Muscle layer of colon (tissue), 2 donors: ENCODE results near the gene MAML3.
"Not testable (repeated sequence)": the region's sequence is repeated elsewhere in the genome, so short reads cannot be mapped to it uniquely, and the experiment has no call there.

Source experiments
- H3K27ac ChIP-seq: one replicate; pipeline ENCODE4 v1.7.0; 2013; ENCODE audit warnings: low read depth, mild to moderate bottlenecking, low read length, moderate library complexity
- H3K27me3 ChIP-seq, 2 donors: one replicate each; pipeline ENCODE4 v1.7.0; 2013; ENCODE audit warnings: low read length in 2 of 2, mild to moderate bottlenecking in 2 of 2; ENCODE audit not compliant: insufficient read depth in 2 of 2, control insufficient read depth in 1 of 2
- H3K36me3 ChIP-seq: one replicate; pipeline ENCODE4 v1.7.0; 2013; ENCODE audit warnings: mild to moderate bottlenecking, low read length; ENCODE audit not compliant: insufficient read depth
- H3K4me1 ChIP-seq: one replicate; pipeline ENCODE4 v1.7.0; 2013; ENCODE audit warnings: mild to moderate bottlenecking, low read length; ENCODE audit not compliant: insufficient read depth
- H3K4me3 ChIP-seq, 2 donors: one replicate each; pipeline ENCODE4 v1.7.0; 2013; ENCODE audit warnings: low read length in 2 of 2, low read depth in 1 of 2, mild to moderate bottlenecking in 1 of 2, moderate library complexity in 1 of 2
- H3K9ac ChIP-seq: one replicate; pipeline ENCODE4 v1.7.0; 2013; ENCODE audit warnings: low read length
- H3K9me3 ChIP-seq: one replicate; pipeline ENCODE4 v1.7.0; 2013; ENCODE audit warnings: mild to moderate bottlenecking, low read length
- donor health status: abdominal sarcoma.
- donor health status: Adenocarcinoma of cecum.

The MAML3 gene

GRCh38 chr4:139710073-139710472 lies 443.9 kb downstream of the MAML3 start:
- H3K27me3 ChIP-seq = no peaks in the 10 kb centered on the region
- peaks cover 5% of the 10 kb centered on the region for H3K36me3 ChIP-seq
- peaks cover 24% of the 10 kb centered on the region for H3K4me1 ChIP-seq
- no peaks in the 10 kb centered on the region for H3K9me3 ChIP-seq
- no peak overlapping the region for H3K27ac ChIP-seq
- no peak overlapping the region for H3K9ac ChIP-seq
- H3K4me3 ChIP-seq = no peak overlapping the region

- Histone ChIP-seq H3K27ac (no peak overlapping the region), H3K9ac (no peak overlapping the region), H3K4me3 (no peak overlapping the region), H3K9me3 (no peaks in the 10 kb centered on the region), H3K27me3 (no peaks in the 10 kb centered on the region), H3K36me3 (peaks cover 5% of the 10 kb centered on the region), H3K4me1 (peaks cover 24% of the 10 kb centered on the region)
Measured at GRCh38 chr4:139709660-139710059, 444.3 kb downstream of the MAML3 start.

- no peaks in the 10 kb centered on the region for H3K27me3 ChIP-seq
- H3K4me3 ChIP-seq = no peak overlapping the region
- H3K9ac ChIP-seq = no peak overlapping the region
- H3K27ac ChIP-seq = no peak overlapping the region
- H3K4me1 ChIP-seq = no peaks in the 10 kb centered on the region
- H3K36me3 ChIP-seq = peaks cover 5% of the 10 kb centered on the region
- no peaks in the 10 kb centered on the region for H3K9me3 ChIP-seq
Measured at GRCh38 chr4:139704915-139705485, 449.0 kb downstream of the MAML3 start.

- Histone ChIP-seq H3K9ac (no peak overlapping the region), H3K27ac (no peak overlapping the region), H3K4me3 (no peak overlapping the region), H3K4me1 (no peaks in the 10 kb centered on the region), H3K27me3 (no peaks in the 10 kb centered on the region), H3K36me3 (peaks cover 7% of the 10 kb centered on the region), H3K9me3 (no peaks in the 10 kb centered on the region)
Measured at GRCh38 chr4:139700568-139700967, 453.4 kb downstream of the MAML3 start.

GRCh38 chr4:139698167-139698925 lies 455.6 kb downstream of the MAML3 start:
- H3K4me1 ChIP-seq, H3K4me3 ChIP-seq, H3K9me3 ChIP-seq, H3K36me3 ChIP-seq, H3K27me3 ChIP-seq, H3K9ac ChIP-seq, H3K27ac ChIP-seq: not testable (repeated sequence)

GRCh38 chr4:139696491-139696890 lies 457.5 kb downstream of the MAML3 start:
- no peak overlapping the region for H3K27ac ChIP-seq
- no peaks in the 10 kb centered on the region for H3K27me3 ChIP-seq
- peaks cover 4% of the 10 kb centered on the region for H3K36me3 ChIP-seq
- no peaks in the 10 kb centered on the region for H3K9me3 ChIP-seq
- H3K4me1 ChIP-seq = no peaks in the 10 kb centered on the region
- no peak overlapping the region for H3K9ac ChIP-seq
- no peak overlapping the region for H3K4me3 ChIP-seq

- no peak overlapping the region for H3K27ac ChIP-seq
- no peak overlapping the region for H3K9ac ChIP-seq
- H3K4me3 ChIP-seq = no peak overlapping the region
- H3K9me3 ChIP-seq = no peaks in the 10 kb centered on the region
- peaks cover 4% of the 10 kb centered on the region for H3K36me3 ChIP-seq
- no peaks in the 10 kb centered on the region for H3K27me3 ChIP-seq
- no peaks in the 10 kb centered on the region for H3K4me1 ChIP-seq
Measured at GRCh38 chr4:139694522-139695107, 459.4 kb downstream of the MAML3 start.

GRCh38 chr4:139692309-139693012 lies 461.5 kb downstream of the MAML3 start:
- H3K36me3 ChIP-seq = peaks cover 4% of the 10 kb centered on the region
- H3K27ac ChIP-seq = no peak overlapping the region
- H3K9me3 ChIP-seq = no peaks in the 10 kb centered on the region
- H3K4me3 ChIP-seq = no peak overlapping the region
- no peaks in the 10 kb centered on the region for H3K27me3 ChIP-seq
- no peak overlapping the region for H3K9ac ChIP-seq
- H3K4me1 ChIP-seq = no peaks in the 10 kb centered on the region

GRCh38 chr4:139690419-139690818 lies 463.6 kb downstream of the MAML3 start:
- no peaks in the 10 kb centered on the region for H3K4me1 ChIP-seq
- H3K9me3 ChIP-seq = no peaks in the 10 kb centered on the region
- H3K4me3 ChIP-seq = no peak overlapping the region
- H3K27me3 ChIP-seq = no peaks in the 10 kb centered on the region
- H3K36me3 ChIP-seq = no peaks in the 10 kb centered on the region
- no peak overlapping the region for H3K9ac ChIP-seq
- H3K27ac ChIP-seq = no peak overlapping the region

- Histone ChIP-seq H3K27me3 (no peaks in the 10 kb centered on the region), H3K4me3 (no peak overlapping the region), H3K9me3 (no peaks in the 10 kb centered on the region), H3K36me3 (no peaks in the 10 kb centered on the region), H3K4me1 (no peaks in the 10 kb centered on the region), H3K9ac (no peak overlapping the region), H3K27ac (no peak overlapping the region)
Measured at GRCh38 chr4:139689093-139689722, 464.8 kb downstream of the MAML3 start.

- no peaks in the 10 kb centered on the region for H3K36me3 ChIP-seq
- no peak overlapping the region for H3K4me3 ChIP-seq
- peaks cover 3% of the 10 kb centered on the region for H3K4me1 ChIP-seq
Measured at GRCh38 chr4:139686988-139687387, 467.0 kb downstream of the MAML3 start.

More at GRCh38 chr4:139686988-139687387, 467.0 kb downstream of the MAML3 start:
- Histone ChIP-seq H3K9me3 (no peaks in the 10 kb centered on the region), H3K27ac (no peak overlapping the region), H3K9ac (no peak overlapping the region), H3K27me3 (no peaks in the 10 kb centered on the region)
